ENCODE results near the gene UBE2Q1.

DNA sequence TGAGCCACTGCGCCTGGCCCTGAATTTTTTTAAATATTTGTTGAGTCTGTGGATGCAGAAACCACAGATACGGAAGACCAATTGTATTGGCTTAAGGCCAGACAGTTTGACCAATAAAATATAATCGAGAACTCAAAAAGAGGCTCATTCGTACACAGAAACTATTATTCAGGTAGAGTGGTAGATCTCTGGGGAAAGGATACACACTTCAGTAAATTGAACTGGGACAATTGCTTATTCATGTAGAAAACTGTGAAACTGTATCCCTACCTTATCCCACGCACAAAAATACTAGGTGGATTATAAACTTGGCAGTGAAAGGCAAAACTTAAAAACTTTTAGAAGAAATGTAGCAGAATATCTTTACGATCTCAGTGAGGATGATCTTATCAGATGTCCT lies 31.3 kb downstream of the UBE2Q1 start:
- no peak for TF ChIP-seq MYC (IDR thresholded peaks at IDR 0.05; ENCODE audit: borderline replicate concordance, low read length)
- TF ChIP-seq, protein P1, sequence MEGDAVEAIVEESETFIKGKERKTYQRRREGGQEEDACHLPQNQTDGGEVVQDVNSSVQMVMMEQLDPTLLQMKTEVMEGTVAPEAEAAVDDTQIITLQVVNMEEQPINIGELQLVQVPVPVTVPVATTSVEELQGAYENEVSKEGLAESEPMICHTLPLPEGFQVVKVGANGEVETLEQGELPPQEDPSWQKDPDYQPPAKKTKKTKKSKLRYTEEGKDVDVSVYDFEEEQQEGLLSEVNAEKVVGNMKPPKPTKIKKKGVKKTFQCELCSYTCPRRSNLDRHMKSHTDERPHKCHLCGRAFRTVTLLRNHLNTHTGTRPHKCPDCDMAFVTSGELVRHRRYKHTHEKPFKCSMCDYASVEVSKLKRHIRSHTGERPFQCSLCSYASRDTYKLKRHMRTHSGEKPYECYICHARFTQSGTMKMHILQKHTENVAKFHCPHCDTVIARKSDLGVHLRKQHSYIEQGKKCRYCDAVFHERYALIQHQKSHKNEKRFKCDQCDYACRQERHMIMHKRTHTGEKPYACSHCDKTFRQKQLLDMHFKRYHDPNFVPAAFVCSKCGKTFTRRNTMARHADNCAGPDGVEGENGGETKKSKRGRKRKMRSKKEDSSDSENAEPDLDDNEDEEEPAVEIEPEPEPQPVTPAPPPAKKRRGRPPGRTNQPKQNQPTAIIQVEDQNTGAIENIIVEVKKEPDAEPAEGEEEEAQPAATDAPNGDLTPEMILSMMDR (IDR thresholded peaks at IDR 0.05) = no peak
- no peak for TF ChIP-seq MAZ (IDR thresholded peaks at IDR 0.05; ENCODE audit: borderline replicate concordance, low read depth, low read length)
- TF ChIP-seq BHLHE40 (IDR thresholded peaks at IDR 0.05; ENCODE audit: low read depth, low read length) = no peak
- TF ChIP-seq RARB (CRISPR knock-in tag; IDR thresholded peaks at IDR 0.05) = no peak
- TF ChIP-seq POLR2A (IDR thresholded peaks at IDR 0.05; ENCODE audit: low read length) = no peak
- TF ChIP-seq ELK1 (IDR thresholded peaks at IDR 0.05; ENCODE audit: low read depth, low read length) = no peak
- TF ChIP-seq RFX5 (IDR thresholded peaks at IDR 0.05) = no peak
- TF ChIP-seq ESRRA (IDR thresholded peaks at IDR 0.05; ENCODE audit: borderline replicate concordance, low read length) = no peak
- TF ChIP-seq CEBPB (IDR thresholded peaks at IDR 0.05) = no peak
- TF ChIP-seq JUN (IDR thresholded peaks at IDR 0.05) = no peak
- no peak for TF ChIP-seq NFE2L2 (conservative IDR thresholded peaks at IDR 0.05; ENCODE audit: low read length)
